ENCODE data around the gene VCAM1.

DNA sequence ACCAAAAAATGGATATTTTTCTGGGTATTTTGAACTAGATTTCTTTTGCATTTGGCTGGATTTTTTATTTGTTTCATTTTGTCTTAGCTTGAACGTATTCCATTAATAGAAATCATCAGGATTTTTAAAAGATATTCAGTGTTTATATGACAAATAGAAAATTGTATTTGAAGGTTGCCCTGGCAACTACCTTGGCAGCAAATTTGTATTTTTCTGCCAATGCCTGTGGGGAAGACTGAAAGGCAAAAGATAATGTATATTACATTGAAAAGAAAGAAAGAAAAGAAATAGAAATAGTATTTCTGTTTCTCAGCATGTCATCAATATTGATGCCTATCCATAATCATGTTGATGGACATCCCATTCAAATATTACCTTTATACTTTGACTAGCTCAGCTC is 16.8 kb downstream of the VCAM1 start:
- TF ChIP-seq FOXK2 (IDR thresholded peaks at IDR 0.05), result no peak
- no peak for TF ChIP-seq SP1 (IDR thresholded peaks at IDR 0.05)
- no peak for TF ChIP-seq TARDBP (IDR thresholded peaks at IDR 0.05)
- TF ChIP-seq ARNT (IDR thresholded peaks at IDR 0.05), result no peak
- no peak for TF ChIP-seq CTBP1 (IDR thresholded peaks at IDR 0.05; ENCODE audit: borderline replicate concordance)
- TF ChIP-seq, protein P1, sequence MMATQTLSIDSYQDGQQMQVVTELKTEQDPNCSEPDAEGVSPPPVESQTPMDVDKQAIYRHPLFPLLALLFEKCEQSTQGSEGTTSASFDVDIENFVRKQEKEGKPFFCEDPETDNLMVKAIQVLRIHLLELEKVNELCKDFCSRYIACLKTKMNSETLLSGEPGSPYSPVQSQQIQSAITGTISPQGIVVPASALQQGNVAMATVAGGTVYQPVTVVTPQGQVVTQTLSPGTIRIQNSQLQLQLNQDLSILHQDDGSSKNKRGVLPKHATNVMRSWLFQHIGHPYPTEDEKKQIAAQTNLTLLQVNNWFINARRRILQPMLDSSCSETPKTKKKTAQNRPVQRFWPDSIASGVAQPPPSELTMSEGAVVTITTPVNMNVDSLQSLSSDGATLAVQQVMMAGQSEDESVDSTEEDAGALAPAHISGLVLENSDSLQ (IDR thresholded peaks at IDR 0.05), result no peak
- no peak for TF ChIP-seq HDGF (IDR thresholded peaks at IDR 0.05; ENCODE audit: borderline replicate concordance)
- no peak for TF ChIP-seq LEF1 (IDR thresholded peaks at IDR 0.05; ENCODE audit: borderline replicate concordance)
- TF ChIP-seq L3MBTL2 (conservative IDR thresholded peaks at IDR 0.05), result no peak
